Activated CD8-positive, alpha-beta memory T cell treated with anti-CD3 and anti-CD28 coated beads, Interleukin-2, amount 50 U/mL, for 24 hours (primary cell): ENCODE measurements around the gene SELENOV.

Experiments
- DNase-seq: peaks from one replicate; pipeline ENCODE4 v3.0.0-alpha.2; 2020; ENCODE audit errors: extremely low read depth

The SELENOV gene

DNA sequence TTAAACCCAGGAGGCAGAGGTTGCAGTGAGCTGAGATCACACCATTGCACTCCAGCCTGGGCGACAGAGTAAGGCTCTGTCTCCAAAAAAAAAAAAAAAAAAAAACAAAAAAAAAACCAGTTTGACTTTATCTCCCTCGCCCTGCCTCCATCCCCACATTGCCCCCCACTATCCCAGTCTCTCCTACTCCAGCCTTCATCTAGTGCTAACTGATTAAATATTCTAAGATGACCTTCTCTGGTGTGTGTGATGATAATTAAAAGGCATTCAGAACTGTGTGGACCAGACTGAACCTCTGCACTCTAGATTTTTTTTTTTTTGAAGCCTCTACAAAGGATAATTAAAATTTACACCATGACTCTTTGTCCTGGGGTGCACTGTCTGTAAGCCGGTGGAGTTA is 22.2 kb upstream of the SELENOV start:
- no peak for DNase-seq

DNA sequence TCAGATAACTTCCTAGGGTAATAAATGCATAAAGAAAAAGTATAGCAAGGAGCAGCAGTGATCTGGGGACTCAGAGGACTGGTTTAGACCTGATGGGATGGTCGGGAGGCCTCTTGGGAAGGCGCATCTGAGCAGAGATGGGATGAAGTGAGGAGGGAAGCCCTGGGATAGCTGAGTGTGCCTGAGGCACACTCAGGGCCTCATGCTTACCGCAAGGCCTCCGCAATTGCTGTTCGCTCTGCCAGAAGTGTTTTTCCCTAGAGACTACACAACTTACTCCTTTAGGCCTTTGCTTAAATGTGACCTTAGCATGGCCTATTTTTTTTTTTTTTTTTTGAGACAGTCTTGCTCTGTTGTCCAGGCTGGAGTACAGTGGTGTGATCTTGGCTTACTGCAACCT is 20.3 kb upstream of the SELENOV start:
- DNase-seq = no peak

DNA sequence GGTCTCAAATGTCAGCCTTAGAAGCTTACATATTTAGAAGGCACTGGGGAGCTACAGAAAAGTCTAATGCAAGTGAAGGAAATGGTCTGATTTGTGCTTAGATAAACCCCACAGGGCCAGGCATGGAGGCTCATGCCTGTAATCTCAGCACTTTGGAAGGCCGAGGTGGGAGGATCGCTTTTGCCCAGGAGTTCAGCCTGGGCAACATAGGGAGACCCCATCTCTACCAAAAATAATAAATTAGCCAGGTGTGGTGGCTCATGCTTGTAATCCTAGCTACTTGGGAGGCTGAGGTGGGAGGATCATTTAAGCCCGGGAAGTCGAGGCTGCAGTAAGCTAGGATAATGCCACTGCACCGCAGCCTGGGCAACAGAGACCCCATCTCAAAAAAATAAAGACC is 18.9 kb upstream of the SELENOV start:
- no peak for DNase-seq

DNA sequence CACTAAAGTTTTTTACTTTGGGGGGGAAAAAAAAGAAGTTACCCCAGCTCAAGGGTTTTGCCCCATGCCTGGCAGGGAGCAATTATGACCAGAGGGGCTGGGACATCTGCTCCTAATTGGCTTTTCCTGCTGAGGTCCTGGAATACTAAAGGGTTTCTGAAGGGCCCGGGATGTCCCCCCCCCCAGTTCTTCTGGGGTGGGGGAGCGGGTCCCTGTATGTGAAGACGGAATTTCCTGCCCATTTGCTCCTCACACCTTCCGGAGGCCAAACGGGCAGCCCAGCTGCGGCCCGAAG is 17.3 kb upstream of the SELENOV start:
- DNase-seq = no peak

DNA sequence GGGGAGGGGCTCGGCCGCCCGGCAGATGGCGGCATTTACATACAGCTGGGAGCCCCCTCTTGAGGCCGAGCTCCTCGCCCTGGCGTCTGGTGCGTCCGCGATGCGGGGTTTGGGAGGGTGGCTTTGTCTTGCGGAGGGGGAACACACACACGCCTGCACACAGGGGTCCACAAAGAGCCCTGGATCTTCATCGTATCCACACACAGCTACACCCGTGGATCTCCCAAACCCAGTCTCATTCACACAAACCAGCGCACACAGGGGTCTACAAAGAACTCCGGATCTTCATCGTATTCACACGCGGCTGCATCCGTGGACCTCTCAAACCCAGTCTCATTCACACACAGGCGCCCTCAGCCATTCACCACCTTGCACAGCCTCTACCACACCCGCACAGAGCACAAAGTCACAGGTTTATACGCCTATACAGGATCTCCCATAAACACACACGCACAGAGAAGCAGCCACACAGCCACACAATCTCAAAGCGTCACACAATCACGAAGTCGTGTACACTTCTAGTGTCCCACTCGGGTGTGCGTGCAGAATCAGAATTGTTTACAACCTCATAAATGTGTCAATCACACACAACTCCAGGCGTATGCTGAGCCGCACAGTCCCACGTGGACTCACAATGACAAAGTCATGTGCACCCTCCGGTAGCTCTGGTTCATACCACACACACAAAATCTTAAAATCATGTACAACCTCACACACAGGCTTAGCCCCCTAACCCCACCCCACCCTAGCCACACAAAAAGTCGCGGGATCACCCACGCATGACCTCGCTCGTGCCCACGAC is 16.7 kb upstream of the SELENOV start:
- DNase-seq = no peak

DNA sequence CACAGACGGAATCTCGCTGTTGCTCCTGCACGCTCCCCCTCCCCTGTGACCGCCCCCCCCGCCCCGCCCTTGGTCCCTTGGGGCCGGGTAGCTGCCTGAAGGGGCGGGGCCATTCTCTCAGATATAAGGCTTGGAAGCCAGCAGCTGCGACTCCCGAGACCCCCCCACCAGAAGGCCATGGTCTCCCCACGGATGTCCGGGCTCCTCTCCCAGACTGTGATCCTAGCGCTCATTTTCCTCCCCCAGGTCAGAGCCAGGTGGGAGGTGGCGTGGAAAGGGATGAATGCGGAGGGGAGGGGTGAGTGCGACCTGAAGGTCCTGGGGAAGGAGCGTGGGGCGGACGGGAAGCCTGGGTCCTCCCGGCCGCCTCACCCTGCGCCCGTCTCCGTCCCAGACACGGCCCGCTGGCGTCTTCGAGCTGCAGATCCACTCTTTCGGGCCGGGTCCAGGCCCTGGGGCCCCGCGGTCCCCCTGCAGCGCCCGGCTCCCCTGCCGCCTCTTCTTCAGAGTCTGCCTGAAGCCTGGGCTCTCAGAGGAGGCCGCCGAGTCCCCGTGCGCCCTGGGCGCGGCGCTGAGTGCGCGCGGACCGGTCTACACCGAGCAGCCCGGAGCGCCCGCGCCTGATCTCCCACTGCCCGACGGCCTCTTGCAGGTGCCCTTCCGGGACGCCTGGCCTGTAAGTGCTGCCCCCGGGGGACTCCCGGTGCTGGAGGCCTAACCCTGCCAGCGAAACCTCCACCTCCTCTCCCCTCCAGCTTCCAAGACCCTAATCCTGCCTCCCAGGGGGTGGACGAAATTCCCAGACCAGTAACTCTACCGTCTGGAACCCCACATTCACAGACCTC is 15.9 kb upstream of the SELENOV start, which contains the start of gene DLL3:
DLL3 (plus strand) TSS at position 150 of the 845 bp plus-strand sequence; CDS start at position 178, 28 bp downstream.
- no peak for DNase-seq

DNA sequence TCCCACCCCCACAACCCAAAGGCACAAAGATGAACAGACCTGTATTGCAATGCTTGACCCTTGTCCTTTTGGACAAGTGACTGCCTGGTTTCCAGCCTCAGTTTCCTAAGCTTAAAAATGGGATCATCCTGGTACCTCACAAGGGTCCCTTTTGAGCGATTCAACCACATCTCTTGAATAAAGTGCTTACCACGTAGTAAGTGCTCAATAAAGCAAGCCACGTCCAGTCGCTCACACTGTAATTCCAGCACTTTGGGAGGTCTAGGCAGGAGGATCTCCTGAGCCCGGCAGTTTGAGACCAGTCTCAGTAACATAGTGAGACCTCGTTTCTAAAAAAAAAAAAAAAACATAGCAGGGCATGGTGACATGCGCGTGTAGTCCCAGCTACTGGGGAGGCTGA is 15.0 kb upstream of the SELENOV start:
- no peak for DNase-seq

DNA sequence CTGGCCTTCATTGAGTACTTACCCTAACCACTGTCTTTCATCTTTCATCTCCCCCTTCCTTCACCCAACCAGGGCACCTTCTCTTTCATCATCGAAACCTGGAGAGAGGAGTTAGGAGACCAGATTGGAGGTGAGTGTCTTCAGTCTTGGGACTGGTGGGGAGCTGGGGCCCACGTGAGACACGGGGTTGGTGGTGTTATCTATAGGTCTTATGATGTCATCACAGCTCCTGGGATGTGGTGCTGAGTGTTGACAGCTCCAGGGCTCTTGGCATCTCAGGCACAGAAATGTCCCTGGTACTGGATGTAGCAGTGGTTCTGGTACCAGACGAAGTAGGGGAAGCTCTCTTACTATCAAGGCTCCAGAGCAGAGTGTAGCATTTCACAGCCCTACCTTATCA is 14.4 kb upstream of the SELENOV start:
- no peak for DNase-seq

DNA sequence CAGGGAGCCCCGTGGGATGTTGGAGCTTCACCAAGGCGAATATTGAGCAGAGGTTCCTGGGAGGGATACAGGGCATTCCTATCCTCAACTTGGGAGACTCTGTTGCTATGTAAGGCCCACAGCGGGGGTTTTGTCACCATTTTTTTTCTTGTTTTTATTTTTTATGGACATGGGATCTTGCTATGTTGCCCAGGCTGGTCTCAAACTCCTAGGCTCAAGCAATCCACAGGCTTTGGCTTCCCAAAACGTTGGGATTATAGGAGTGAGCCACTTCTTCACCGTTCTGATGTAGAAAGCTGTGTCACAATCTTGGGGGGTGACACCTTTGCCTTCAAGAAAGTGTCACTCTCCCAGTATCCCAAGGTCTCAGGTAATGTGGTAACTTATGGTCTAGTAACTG is 13.6 kb upstream of the SELENOV start:
- DNase-seq = no peak

DNA sequence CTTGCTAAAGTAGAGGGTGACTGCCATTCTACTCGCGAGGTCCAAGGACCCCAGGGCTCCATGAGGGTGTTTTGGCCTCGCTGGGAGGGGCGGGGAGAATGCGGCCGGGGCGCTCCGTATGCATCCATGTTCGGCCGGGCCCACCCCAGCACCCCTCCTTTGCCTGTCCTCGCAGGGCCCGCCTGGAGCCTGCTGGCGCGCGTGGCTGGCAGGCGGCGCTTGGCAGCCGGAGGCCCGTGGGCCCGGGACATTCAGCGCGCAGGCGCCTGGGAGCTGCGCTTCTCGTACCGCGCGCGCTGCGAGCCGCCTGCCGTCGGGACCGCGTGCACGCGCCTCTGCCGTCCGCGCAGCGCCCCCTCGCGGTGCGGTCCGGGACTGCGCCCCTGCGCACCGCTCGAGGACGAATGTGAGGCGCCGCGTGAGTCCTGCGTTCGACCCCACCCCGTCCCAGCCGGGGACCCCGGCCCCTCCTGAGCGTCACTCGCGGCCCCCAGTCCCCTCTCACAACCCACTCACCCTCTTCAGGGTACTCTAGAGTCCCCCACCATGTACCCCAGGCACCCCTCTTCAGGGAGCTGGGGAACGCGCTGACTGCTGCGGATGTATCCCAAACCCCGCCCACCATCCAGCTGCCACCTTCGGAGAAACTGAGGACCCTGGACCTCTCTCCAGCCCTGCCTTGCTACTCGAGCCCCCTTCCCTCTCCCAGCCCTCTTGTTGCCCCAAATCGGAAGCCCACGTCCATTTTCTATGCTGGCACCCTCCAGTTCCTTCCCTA is 12.1 kb upstream of the SELENOV start:
- DNase-seq = peak; percentile 31

DNA sequence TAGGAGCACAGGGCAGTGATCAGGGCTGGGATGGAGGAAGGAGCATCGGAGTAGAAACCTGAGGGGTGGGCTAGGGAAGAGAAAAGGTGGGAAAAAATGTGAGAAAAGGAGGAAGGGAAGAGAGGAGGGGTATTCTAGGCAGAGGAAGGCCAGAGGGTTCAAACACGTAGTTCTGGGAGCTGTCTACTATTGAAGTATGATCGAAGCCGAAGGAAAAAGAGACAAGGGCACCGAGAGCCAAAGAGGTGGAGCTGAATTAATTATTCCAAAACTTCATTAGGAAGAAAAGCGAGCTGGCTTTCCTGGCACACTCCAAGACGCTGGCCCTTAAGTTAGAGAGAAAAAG is 8.4 kb upstream of the SELENOV start:
- DNase-seq = no peak

DNA sequence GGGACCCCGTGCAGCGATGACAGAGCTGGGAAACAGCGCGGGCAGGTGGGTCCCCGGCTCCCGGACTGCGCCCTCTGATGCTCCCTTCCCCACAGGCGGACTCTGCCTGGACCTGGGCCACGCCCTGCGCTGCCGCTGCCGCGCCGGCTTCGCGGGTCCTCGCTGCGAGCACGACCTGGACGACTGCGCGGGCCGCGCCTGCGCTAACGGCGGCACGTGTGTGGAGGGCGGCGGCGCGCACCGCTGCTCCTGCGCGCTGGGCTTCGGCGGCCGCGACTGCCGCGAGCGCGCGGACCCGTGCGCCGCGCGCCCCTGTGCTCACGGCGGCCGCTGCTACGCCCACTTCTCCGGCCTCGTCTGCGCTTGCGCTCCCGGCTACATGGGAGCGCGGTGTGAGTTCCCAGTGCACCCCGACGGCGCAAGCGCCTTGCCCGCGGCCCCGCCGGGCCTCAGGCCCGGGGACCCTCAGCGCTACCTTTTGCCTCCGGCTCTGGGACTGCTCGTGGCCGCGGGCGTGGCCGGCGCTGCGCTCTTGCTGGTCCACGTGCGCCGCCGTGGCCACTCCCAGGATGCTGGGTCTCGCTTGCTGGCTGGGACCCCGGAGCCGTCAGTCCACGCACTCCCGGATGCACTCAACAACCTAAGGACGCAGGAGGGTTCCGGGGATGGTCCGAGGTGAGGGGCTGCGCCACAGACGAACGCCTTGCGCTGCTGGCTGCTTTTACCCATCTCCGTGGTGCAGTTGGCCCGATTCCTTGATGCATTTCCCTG is 7.8 kb upstream of the SELENOV start:
- peak; percentile 24 for DNase-seq

DNA sequence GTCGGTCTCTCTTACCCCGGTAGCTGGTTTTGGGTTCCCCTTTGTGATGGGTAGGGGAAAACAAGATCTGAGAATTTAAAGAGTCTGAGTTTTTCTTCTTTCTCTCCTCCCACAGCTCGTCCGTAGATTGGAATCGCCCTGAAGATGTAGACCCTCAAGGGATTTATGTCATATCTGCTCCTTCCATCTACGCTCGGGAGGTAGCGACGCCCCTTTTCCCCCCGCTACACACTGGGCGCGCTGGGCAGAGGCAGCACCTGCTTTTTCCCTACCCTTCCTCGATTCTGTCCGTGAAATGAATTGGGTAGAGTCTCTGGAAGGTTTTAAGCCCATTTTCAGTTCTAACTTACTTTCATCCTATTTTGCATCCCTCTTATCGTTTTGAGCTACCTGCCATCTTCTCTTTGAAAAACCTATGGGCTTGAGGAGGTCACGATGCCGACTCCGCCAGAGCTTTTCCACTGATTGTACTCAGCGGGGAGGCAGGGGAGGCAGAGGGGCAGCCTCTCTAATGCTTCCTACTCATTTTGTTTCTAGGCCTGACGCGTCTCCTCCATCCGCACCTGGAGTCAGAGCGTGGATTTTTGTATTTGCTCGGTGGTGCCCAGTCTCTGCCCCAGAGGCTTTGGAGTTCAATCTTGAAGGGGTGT is 7.1 kb upstream of the SELENOV start:
- no peak for DNase-seq

DNA sequence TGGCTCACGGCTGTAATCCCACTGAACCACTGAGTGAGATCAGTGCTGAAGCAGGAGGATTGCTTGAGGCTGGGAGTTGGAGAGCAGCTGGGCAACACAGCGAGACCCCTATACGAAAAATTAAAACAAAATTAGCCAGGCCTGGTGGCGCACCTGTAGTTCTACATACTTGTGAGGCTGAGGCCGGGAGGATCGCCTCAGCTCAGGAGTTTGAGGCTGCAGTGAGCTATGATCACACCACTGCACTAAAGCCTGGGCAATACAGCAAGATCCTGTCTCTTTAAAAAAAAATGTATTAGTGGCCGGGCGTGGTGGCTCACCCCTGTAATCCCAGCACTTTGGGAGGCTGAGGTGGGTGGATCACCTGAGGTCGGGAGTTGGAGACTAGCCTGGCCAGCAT is 6.3 kb upstream of the SELENOV start:
- DNase-seq = no peak

DNA sequence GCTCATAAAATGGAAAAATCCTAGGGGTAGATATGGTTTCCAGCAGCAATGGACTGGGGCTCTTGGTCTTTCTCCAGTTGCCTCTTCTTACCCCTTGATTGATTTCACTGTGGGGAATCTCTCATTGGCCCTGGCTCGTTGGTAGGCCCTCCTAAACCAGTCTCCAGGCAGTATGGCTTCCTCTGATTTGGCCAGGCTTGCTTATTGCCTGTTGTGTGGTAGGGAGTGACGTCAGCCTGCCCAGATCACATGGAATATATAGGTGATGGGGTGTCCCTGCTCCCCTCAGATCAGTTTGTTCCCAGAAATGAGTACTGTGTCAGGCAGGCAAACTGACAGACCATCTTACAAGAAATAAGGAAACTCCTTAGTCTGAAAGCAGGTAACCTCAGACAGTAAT is 5.7 kb upstream of the SELENOV start:
- no peak for DNase-seq

DNA sequence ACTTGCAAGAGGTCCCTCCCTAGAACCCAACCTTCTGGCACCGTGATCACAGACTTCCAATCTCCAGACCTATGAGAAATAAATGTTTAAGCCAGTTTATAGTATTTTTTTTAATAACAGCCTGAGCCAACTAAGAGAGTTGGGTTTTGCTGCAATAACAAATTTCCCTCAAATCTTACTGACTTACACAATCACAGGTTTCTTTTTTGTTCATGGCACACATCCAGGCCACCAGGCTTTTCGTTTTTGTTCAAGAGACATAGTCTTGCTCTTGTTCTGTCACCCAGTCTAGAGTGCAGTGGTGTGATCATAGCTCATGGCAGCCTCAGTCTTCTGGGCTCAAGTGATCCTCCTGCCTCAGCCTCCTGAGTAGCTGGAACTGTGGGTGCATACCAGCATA is 2.0 kb upstream of the SELENOV start:
- no peak for DNase-seq

DNA sequence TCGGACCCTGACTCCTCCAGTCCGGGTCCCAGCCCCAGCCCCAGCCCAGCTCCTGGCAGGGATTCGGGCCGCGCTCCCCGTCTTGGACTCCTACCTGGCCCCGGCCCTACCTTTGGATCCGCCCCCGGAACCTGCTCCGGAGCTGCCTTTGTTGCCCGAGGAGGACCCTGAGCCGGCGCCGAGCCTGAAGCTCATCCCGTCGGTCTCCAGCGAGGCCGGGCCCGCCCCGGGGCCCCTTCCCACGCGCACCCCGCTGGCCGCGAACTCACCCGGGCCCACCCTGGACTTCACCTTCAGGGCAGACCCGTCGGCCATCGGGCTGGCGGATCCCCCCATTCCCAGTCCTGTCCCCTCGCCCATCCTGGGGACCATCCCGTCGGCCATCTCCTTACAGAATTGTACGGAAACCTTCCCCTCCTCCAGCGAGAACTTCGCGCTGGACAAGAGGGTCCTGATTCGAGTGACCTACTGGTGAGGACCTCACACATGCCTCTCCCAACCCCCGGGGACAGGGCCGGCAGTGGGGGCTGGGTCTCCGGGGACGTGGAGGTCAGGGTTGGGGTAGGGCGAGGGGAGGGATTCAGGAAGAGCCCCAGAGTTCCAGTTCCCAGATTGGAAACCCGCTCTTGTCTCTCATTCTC is 732 bp downstream of the SELENOV start:
- no peak for DNase-seq

DNA sequence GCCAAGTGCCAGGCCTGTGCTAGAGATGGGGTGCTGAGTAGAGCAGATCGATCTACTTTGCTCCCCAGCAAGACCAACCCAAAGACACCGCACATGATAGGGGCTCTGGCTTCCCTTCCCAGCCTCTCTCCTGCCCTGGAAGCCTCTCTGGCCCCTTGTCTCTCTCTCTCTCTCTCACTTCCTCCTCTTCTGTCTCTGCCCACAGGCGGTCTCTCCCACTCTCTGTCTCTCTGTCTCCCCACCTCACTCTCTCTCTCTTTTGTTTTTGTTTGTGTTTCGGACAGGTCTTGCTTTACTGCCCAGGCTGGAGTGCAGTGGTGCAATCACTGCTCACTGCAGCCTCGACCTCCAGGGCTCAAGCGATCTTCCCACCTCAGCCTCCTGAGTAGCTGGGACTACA is 1.3 kb downstream of the SELENOV start:
- no peak for DNase-seq

DNA sequence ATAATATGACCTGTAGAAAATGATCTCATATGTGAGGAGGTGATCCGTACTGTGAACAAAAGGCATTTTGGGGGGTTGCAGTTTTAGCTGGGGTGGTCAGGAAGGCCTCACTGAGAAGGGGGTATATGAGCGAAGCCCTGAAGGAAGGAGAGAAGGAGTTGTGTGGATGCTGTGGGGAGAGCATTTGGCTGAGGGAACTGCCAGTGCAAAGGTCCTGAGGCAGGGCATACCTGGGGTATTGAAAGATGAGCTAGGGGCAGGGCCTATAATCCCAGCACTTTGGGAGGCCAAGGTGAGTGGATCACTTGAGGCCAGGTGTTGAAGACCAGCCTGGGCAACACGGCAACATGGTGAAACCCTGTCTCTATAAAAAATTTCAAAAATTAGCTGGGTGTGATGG is 2.5 kb downstream of the SELENOV start:
- no peak for DNase-seq

DNA sequence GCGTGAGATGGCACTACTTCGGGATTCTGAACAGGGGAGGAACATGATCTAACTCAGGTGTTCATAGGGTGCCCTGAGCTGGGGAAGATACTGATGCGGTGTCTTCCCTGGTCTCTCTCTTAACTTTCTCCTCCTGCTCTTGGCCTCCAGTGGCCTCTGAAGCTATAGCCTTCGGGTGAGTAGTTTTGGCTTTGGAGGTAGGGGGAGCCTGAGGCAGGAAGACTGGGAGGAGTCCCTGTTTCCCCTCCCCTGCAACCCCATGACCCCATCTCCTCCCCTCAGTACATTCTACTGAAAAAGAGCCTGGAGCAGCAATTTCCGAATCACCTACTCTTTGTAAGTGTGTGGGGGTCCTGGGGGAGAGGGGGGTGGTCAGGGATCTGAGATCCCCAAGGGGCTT is 3.5 kb downstream of the SELENOV start:
- DNase-seq = no peak

DNA sequence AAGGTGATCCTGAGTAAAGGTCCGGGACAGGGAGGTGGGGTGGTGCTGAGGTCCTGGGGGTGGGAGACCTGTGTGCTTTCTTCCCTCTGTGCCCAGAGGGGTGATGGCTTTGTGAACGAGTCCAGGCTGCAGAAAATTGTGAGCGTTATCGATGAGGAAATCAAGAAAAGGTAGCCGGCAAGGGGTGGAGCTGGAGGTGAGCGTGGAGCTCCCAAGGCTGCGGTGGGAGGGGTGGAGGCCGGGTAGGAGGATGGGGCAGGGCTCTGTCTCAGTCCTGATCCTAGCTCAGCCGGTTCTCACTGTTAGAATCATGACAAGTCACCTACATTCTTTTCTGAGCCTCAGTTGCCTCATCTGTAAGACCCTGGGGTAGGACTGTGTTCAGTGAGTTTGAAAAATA is 4.0 kb downstream of the SELENOV start:
- no peak for DNase-seq
